Stromal cell of bone marrow (primary cell): ENCODE results near the gene TIAM2.

Experiments
- DNase-seq: peaks from one replicate; pipeline ENCODE4 v3.0.0-alpha.2; 2012; ENCODE audit warnings: low read depth

TIAM2 gene

GRCh38 chr6:155235087-155235486 is 240.0 kb downstream of the TIAM2 start:
- no peak for DNase-seq

- no peak for DNase-seq
These were observed 242.5 kb downstream of the TIAM2 start for GRCh38 chr6:155237613-155238012.

DNA sequence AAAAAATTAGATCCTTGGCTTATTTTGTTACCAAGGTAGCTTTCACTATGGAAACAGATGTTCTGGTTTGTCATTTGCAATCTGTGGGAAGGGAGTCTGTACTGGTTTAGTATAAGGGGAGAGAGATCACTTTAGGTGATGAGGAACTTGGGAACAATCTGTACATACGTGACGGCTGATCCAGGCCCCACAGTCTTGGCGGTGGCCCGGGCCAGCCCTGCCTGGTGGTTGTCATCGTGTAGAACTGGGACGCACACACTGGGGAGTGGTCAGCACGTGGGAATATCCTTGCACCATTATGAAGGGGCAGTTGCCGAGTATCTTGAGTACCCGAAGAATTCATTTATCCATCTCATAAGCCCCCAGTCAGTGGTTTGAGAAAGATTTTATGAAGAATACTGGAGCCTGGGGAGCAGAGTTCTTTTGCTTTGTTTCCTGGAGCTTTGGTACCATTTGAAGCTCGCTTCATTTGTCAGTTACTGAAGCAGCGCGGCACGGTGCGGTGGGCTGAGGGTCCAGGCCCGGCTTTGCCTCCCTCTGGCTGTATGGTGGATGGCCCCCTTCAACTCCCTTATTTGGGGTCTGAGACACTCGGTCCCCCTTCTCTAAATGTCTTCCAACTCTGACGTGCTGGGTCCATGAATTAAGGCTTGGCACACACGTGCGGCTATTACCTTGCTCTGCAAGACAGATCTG is 245.9 kb downstream of the TIAM2 start:
- no peak for DNase-seq

- DNase-seq: no peak
These were observed 246.9 kb downstream of the TIAM2 start for GRCh38 chr6:155241966-155242365.

DNA sequence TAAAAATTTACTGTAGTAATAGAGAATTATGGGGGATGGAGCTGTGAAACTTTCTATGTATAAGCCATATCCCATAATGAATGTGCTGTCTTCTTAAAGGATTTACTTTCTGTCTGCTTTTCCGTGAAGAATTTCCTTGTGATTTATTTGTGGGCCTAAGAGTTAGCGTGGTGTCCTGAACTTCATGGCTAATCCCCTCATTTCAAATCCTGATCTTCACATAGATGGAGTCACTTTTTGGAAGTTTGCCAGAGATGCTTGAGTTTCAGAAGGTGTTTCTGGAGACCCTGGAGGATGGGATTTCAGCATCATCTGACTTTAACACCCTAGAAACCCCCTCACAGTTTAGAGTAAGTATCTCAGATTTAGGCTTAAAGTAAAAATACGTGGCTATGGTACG is 249.3 kb downstream of the TIAM2 start:
- DNase-seq: no peak

GRCh38 chr6:155245193-155245592 is 250.1 kb downstream of the TIAM2 start:
- DNase-seq: no peak

- DNase-seq: no peak
These were observed 250.7 kb downstream of the TIAM2 start for GRCh38 chr6:155245831-155246230.

DNA sequence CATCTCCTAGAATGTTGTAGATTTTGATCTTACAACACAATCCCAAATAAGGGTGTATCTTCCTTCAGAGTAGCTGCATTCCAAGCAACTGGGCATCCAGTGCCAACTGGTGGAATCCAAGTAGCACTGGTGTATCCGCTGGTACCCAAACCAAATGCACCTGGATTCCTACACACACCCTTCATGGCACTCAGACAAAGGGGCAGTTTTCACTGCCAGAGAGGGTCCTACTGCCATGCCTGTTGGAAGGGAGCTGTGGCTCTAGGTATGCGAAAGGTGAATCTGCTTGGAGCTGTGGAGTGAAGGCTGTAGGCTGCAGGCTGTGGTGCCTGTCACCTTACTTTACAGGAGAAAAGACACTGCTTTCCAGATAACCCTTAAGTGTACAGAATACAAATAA is 251.7 kb downstream of the TIAM2 start:
- no peak for DNase-seq

GRCh38 chr6:155247618-155248007 is 252.5 kb downstream of the TIAM2 start:
- peak; percentile 18 for DNase-seq

- DNase-seq: peak; percentile 60
These were observed 253.2 kb downstream of the TIAM2 start for GRCh38 chr6:155248008-155249001.

DNA sequence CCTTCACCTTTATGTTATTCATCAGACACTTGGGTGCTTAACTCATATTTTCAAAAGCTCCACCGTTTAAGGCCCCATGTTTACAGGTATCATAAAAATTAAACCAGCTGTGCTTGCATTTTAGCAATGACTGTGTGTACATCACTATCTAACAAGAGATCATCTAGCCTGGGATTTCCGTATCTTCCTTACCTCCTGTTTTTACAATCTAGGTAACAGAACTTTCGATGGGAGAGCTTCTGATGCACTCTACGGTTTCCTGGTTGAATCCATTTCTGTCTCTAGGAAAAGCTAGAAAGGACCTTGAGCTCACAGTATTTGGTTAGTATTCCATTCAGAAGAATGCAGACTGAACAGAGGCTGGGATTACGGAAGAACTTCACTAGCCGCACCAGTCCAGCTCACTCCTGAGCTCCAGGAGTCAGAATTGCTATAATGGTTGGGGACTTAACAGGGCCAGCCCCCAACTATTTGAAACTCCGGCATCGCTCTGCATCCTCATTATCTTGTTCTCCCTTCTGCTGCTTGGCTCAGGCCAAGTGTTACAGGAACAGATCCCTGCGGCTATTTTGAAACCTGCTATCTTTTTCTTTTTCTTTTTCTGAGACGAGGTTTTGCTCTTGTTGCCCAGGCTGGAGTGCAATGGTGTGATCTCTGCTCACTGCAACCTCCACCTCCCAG is 255.7 kb downstream of the TIAM2 start:
- no peak for DNase-seq

DNA sequence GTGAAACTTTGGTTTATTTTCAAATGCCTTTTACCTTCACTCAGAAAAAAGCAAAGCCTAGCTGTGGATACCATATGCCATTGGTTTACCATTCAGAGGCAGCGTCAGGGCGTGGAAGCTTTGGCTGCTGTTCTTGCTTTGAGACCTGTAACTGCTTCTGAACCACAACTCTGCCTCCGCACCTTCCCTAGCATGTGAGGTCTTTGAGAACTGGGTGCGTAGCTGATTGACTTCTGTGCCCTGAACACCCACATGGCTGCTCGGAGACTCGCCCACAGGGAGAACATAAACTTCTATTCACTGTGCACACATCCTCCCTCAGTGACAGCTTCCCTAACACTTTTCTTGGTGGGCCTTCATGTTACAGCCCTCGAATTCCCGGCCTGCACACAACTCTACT is 257.5 kb downstream of the TIAM2 start:
- no peak for DNase-seq

- DNase-seq: no peak
These were observed 258.2 kb downstream of the TIAM2 start for GRCh38 chr6:155253337-155253736.

- DNase-seq: no peak
These were observed 259.0 kb downstream of the TIAM2 start for GRCh38 chr6:155254139-155254538.

- no peak for DNase-seq
These were observed 261.1 kb downstream of the TIAM2 start for GRCh38 chr6:155256122-155256795.

DNA sequence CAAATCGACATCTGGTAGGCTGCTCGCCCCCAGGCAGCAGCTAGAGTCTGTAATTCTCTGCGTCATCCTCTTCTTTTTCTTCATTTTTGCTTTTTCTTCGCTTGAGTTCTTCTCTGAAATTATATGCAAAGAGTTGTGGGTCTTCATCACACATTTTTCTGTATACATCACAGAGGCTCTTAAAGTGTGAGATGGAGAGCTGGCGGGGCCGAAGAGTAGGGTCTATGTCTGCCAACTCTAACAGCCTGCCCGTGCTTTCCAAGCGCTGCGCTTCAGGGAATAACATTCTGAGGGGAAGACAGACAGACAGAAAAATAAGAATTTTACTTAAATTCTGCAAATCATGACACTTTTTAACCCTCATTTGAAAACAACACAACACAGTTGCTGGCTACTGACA is 262.7 kb downstream of the TIAM2 start:
- no peak for DNase-seq

DNA sequence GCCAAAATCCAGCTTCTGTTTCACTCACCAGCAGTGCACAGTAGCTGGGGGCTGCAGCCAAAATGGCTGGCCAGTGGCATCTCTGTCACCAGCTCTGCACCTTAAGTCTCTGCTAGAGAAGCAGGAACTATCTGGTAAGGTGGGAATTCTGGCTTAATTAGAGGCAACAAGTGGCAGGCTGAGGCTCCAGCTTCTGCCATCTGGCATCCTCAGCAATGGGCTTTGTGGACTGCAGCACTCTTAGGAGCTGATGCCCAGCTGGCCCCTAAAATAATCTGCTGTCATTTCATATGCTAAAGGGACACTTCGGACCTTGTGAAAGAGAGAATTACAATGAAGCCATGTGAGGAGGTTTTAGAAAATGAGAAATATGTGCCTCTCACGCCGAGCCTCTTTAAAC is 264.1 kb downstream of the TIAM2 start:
- no peak for DNase-seq

DNA sequence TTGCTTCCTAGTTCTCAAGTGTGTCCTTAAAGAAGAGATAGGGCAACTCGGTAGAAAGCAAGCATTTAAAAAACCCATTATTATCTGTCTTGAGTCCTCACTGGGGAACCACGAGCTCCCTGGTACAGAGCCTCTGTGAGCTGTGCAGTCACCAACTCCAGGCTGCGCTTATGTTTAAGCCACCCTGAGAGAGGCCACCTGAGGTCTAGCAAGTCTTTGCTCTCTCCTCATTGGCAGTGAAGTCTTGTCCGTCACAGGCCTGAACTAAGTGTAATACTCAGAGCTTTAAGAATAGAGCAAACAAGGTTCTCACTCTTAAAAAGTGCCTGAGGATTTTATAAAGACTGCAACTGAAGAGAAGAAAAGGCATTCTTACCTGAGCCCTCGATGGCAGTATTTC is 264.8 kb downstream of the TIAM2 start:
- DNase-seq: no peak

DNA sequence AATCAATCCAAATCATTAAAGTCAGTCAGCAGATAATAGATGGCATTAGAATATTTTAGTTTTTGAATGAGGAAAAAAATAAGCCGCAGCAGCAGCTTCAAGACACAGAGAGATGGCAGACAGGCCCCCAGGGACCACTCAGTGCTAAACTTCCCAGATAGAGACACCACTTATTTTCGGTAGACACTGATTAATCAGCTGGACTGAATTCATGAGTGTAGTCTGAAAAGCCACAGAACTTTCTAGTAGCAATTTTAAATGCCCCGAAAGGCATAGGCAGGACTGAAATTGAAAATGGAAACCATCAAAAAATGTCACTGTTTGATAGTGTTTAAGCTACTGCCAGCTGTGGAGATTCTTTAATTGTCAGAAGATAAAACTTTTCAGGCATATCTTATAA is 265.6 kb downstream of the TIAM2 start:
- no peak for DNase-seq

GRCh38 chr6:155261111-155261900 is 266.2 kb downstream of the TIAM2 start:
- DNase-seq: no peak

DNA sequence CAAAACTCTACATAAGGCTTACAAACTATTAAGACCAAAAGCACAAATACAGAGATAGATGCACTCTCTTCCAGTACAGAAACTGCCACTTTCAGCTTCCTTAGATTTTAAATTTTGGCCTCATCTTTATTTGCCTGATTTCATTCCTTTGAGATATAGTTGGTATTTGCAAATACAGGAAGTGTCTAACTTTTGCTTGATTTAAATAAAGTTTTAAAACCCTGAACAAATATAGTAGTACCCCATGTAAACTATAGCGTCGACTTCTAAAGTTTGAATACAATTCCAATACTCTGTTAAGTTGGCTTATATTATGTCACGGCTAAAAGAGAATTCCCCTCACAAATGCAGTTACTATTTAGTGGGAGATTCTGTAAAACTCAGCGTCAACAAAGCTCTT is 267.5 kb downstream of the TIAM2 start:
- DNase-seq: no peak
